ENCODE results near the gene LHX1. TPM values are rescaled to one million over a fixed set of nuclear protein-coding genes. Genes with fewer than 3 reads are reported as not detected.
A peak's percentile ranks its signal among the peaks of the same experiment; 100 is the strongest.

The LHX1 gene
- total RNA-seq, 4 donors from 2014 or later, result 2.8 TPM; not detected in 3

DNA sequence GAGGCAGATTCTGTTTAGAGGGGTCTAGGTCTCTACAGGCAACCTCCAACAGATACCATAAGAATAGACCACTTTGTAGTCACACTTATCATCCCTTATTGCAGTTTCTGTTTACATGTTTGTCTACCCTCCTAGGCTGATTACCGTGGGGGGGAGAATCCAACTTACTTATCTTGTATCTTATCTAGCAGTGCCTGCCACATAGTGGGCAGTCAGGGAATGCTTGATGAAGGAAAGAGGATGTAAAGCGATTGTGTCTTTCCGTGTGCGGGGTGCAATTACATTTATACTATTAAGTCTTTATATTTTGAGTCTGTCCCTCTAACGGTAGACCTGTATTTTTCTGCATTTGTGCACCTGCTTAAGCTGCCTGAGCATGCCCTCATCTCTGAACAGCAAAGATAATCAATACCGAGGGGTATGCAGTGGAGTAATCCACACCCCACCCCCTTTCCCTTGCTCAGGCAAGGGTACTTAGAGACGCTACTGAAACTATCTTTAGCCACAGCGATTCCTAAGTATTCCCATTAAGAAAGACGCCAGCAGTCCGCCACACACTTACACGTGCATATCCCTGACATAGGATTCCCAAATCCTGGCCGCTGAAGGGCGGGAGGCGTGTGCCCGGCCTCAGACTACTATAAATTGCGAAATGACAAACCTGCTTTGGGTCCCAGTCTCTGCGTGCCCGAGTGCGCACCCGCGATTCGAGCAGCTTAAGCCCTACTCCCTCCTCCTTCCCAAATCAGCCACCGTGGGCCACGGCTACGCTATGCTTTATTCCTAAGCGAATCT, 10.8 kb downstream of the LHX1 start:
- peak overlapping the region; percentile 91 to 93 for H3K4me3 ChIP-seq
- peaks cover 27 to 41% of the 10 kb centered on the region in 2 donors for H3K27me3 ChIP-seq
- DNase-seq, result no peak
- peaks cover 3 to 6% of the 10 kb centered on the region in 2 donors for H3K4me1 ChIP-seq
- H3K9me3 ChIP-seq, result no peaks in the 10 kb centered on the region
- H3K36me3 ChIP-seq, result no peaks in the 10 kb centered on the region
- intact Hi-C loops (cut with DNase I; ENCODE audit: low total_unique reads), result no loop called here
- TF ChIP-seq, protein P1, sequence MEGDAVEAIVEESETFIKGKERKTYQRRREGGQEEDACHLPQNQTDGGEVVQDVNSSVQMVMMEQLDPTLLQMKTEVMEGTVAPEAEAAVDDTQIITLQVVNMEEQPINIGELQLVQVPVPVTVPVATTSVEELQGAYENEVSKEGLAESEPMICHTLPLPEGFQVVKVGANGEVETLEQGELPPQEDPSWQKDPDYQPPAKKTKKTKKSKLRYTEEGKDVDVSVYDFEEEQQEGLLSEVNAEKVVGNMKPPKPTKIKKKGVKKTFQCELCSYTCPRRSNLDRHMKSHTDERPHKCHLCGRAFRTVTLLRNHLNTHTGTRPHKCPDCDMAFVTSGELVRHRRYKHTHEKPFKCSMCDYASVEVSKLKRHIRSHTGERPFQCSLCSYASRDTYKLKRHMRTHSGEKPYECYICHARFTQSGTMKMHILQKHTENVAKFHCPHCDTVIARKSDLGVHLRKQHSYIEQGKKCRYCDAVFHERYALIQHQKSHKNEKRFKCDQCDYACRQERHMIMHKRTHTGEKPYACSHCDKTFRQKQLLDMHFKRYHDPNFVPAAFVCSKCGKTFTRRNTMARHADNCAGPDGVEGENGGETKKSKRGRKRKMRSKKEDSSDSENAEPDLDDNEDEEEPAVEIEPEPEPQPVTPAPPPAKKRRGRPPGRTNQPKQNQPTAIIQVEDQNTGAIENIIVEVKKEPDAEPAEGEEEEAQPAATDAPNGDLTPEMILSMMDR (IDR thresholded peaks at IDR 0.05), result no peak
- no peak for TF ChIP-seq POLR2A (IDR thresholded peaks at IDR 0.05)
- H3K27ac ChIP-seq, result peak overlapping the region; percentile 81 to 92

GRCh38 chr17:36948717-36949460, 11.6 kb downstream of the LHX1 start, which contains the start of gene AATF:
TSS of gene AATF (plus strand) at chr17:36948954. CDS start at chr17:36949126, 172 bp downstream.
- Histone ChIP-seq H3K4me3 (peak within 1 kb of the TSS; percentile 91 to 93), H3K36me3 (no peaks in the 10 kb centered on the region), H3K27me3 (peaks cover 19 to 34% of the 10 kb centered on the region in 2 donors), H3K4me1 (peaks cover 3 to 6% of the 10 kb centered on the region in 2 donors), H3K9me3 (no peaks in the 10 kb centered on the region), H3K27ac (peak within 1 kb of the TSS; percentile 81 to 92)
- intact Hi-C loops (cut with DNase I; ENCODE audit: low total_unique reads), result no loop called here
- DNase-seq, result peak; percentile 95 to 96
- peak; percentile 52 to 68 for TF ChIP-seq POLR2A (IDR thresholded peaks at IDR 0.05)
- TF ChIP-seq, protein P1 (IDR thresholded peaks at IDR 0.05), result no peak

- H3K36me3 ChIP-seq, result no peaks in the 10 kb centered on the region
- H3K4me3 ChIP-seq, result peak overlapping the region; percentile 91 to 93
- H3K27me3 ChIP-seq, result peaks cover 17 to 28% of the 10 kb centered on the region in 2 donors
- intact Hi-C loops (cut with DNase I; ENCODE audit: low total_unique reads), result no loop called here
- H3K4me1 ChIP-seq, result peaks cover 3 to 6% of the 10 kb centered on the region in 2 donors
- no peak for DNase-seq
- no peak for TF ChIP-seq POLR2A (IDR thresholded peaks at IDR 0.05)
- TF ChIP-seq, protein P1 (IDR thresholded peaks at IDR 0.05), result no peak
- H3K9me3 ChIP-seq, result no peaks in the 10 kb centered on the region
- H3K27ac ChIP-seq, result peak overlapping the region; percentile 76 to 92
Observed at GRCh38 chr17:36949461-36949927, 12.2 kb downstream of the LHX1 start.

DNA sequence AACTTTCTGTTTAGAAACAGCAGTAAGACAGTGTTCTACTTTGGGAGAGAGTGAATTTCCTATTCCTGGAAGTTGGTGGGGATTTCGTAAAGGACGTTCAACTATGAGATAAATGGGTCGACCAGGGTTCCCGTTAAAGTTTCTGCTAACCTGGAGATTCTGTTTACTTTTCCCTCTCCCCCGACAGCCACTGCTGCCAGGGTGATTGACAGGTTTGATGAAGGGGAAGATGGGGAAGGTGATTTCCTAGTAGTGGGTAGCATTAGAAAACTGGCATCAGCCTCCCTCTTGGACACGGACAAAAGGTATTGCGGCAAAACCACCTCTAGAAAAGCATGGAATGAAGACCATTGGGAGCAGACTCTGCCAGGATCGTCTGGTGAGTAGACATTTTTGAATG, 12.8 kb downstream of the LHX1 start:
- Histone ChIP-seq H3K4me3 (peak overlapping the region; percentile 91 to 93), H3K27me3 (peaks cover 12 to 22% of the 10 kb centered on the region in 2 donors), H3K36me3 (no peaks in the 10 kb centered on the region), H3K27ac (no peak overlapping the region), H3K9me3 (no peaks in the 10 kb centered on the region), H3K4me1 (peaks cover 3 to 6% of the 10 kb centered on the region in 2 donors)
- TF ChIP-seq, protein P1 (IDR thresholded peaks at IDR 0.05), result no peak
- no peak for TF ChIP-seq POLR2A (IDR thresholded peaks at IDR 0.05)
- intact Hi-C loops (cut with DNase I; ENCODE audit: low total_unique reads), result no loop called here
- DNase-seq, result no peak
